Measurements from ENCODE around the gene CST2.

DNA sequence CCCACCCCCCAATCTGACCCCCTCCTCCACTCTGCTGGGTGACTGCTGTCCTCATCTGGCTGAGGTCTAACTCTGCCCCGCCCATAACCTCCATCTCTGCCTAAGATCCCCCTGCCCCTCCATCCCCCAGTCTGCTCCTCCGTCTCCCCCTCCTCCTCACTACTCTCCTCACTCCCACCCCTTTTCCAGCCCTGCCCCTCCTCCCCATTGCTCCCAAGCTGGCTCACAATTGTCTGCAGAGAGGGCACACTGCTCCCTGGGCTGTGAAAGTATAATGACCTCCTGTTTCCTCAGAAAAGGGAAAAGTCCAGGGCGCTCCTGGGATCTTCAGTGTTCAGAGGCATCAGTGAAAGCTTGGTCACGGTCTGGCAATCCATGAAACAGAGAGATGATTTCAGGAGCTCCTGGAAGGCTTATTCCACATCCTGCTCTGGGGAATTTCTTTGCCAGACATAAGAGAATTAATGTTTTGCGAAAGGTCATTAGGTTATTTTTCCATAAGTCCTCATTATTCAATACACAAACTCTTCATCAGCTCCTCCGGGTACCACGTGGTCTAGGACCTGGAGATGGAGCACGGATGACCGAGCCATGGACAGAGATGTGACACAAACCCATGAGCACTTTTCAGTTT lies 31.6 kb upstream of the CST2 start:
- no peak for TF ChIP-seq POLR2A (IDR thresholded peaks at IDR 0.05; ENCODE audit: low read depth)
- TF ChIP-seq POLR2AphosphoS5 (IDR thresholded peaks at IDR 0.05), result no peak
- TF ChIP-seq, protein P1, sequence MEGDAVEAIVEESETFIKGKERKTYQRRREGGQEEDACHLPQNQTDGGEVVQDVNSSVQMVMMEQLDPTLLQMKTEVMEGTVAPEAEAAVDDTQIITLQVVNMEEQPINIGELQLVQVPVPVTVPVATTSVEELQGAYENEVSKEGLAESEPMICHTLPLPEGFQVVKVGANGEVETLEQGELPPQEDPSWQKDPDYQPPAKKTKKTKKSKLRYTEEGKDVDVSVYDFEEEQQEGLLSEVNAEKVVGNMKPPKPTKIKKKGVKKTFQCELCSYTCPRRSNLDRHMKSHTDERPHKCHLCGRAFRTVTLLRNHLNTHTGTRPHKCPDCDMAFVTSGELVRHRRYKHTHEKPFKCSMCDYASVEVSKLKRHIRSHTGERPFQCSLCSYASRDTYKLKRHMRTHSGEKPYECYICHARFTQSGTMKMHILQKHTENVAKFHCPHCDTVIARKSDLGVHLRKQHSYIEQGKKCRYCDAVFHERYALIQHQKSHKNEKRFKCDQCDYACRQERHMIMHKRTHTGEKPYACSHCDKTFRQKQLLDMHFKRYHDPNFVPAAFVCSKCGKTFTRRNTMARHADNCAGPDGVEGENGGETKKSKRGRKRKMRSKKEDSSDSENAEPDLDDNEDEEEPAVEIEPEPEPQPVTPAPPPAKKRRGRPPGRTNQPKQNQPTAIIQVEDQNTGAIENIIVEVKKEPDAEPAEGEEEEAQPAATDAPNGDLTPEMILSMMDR (IDR thresholded peaks at IDR 0.05), result no peak
- TF ChIP-seq EP300 (IDR thresholded peaks at IDR 0.05), result no peak
